ENCODE results near the gene PNPLA7.

The PNPLA7 gene

GRCh38 chr9:137437691-137438590 lies 112.3 kb downstream of the PNPLA7 start:
- TF ChIP-seq CTCF (conservative IDR thresholded peaks at IDR 0.05; ENCODE audit: control insufficient read depth, insufficient read depth, low read depth, low read length): no peak
- no peak overlapping the region for H3K4me3 ChIP-seq (ENCODE audit: control insufficient read depth, low read depth, low read length)
- no peak for DNase-seq (ENCODE audit: low read depth)

- no peak for TF ChIP-seq CTCF (conservative IDR thresholded peaks at IDR 0.05; ENCODE audit: control insufficient read depth, insufficient read depth, low read depth, low read length)
- H3K4me3 ChIP-seq (ENCODE audit: control insufficient read depth, low read depth, low read length): no peak overlapping the region
- DNase-seq (ENCODE audit: low read depth): no peak
Observed at GRCh38 chr9:137436761-137437600, 113.2 kb downstream of the PNPLA7 start.

GRCh38 chr9:137435980-137436760 lies 114.0 kb downstream of the PNPLA7 start:
- no peak for TF ChIP-seq CTCF (conservative IDR thresholded peaks at IDR 0.05; ENCODE audit: control insufficient read depth, insufficient read depth, low read depth, low read length)
- DNase-seq (ENCODE audit: low read depth): peak; percentile 85

GRCh38 chr9:137435381-137435891 lies 114.8 kb downstream of the PNPLA7 start:
- no peak for DNase-seq (ENCODE audit: low read depth)
- H3K4me3 ChIP-seq (ENCODE audit: control insufficient read depth, low read depth, low read length): no peak overlapping the region
- no peak for TF ChIP-seq CTCF (conservative IDR thresholded peaks at IDR 0.05; ENCODE audit: control insufficient read depth, insufficient read depth, low read depth, low read length)

More at GRCh38 chr9:137435980-137436760, 114.0 kb downstream of the PNPLA7 start:
- H3K4me3 ChIP-seq (ENCODE audit: control insufficient read depth, low read depth, low read length): no peak overlapping the region

- no peak for DNase-seq (ENCODE audit: low read depth)
- no peak overlapping the region for H3K4me3 ChIP-seq (ENCODE audit: control insufficient read depth, low read depth, low read length)
- TF ChIP-seq CTCF (conservative IDR thresholded peaks at IDR 0.05; ENCODE audit: control insufficient read depth, insufficient read depth, low read depth, low read length): no peak
Observed at GRCh38 chr9:137434498-137435380, 115.5 kb downstream of the PNPLA7 start.

Measured in fibroblast of mammary gland (primary cell).